ENCODE results near the gene TARDBP. TPM values are rescaled to one million over a fixed set of nuclear protein-coding genes. Genes with fewer than 3 reads are reported as not detected.

The TARDBP gene
- total and polyA plus RNA-seq, 9 of the 15 experiments (the other 6 are each of a cell fraction or from before 2014, with no cell fraction given), result 122 to 515 (median 243) TPM

DNA sequence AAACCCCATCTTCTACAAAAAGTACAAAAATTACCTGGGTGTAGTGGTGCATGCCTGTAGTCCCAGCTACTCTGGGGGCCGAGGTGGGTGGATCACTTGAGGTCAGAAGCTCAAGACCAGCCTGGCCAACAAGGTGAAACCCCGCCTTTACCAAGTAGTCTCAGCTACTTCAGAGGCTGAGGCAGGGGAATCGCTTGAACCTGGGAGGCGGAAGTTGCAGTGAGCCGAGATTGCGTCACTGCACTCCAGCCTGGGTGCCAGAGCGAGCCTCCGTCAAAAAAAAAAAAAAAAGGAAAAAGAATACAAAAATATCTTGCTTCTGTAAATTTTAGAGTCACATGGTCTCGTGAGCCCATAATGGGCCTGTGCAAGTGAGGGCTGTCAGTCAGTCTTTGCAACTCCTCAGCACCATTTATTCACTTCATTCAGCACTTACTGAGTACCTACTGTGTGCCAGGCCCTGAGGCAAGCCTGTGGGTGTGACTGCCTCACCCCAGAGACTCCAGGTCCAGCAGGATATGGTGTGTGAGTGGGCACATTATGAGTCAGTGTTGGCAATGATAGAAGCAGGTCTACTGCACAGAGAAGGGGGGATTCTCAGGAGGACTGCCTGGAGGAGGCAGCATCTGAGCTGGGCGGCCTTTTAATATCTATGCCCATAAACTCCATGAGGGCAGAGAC lies 46.8 kb upstream of the TARDBP start (continued):
- TF ChIP-seq, protein P1, sequence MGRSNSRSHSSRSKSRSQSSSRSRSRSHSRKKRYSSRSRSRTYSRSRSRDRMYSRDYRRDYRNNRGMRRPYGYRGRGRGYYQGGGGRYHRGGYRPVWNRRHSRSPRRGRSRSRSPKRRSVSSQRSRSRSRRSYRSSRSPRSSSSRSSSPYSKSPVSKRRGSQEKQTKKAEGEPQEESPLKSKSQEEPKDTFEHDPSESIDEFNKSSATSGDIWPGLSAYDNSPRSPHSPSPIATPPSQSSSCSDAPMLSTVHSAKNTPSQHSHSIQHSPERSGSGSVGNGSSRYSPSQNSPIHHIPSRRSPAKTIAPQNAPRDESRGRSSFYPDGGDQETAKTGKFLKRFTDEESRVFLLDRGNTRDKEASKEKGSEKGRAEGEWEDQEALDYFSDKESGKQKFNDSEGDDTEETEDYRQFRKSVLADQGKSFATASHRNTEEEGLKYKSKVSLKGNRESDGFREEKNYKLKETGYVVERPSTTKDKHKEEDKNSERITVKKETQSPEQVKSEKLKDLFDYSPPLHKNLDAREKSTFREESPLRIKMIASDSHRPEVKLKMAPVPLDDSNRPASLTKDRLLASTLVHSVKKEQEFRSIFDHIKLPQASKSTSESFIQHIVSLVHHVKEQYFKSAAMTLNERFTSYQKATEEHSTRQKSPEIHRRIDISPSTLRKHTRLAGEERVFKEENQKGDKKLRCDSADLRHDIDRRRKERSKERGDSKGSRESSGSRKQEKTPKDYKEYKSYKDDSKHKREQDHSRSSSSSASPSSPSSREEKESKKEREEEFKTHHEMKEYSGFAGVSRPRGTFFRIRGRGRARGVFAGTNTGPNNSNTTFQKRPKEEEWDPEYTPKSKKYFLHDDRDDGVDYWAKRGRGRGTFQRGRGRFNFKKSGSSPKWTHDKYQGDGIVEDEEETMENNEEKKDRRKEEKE (IDR thresholded peaks at IDR 0.05; ENCODE audit: borderline replicate concordance in 1 of 2, control insufficient read depth in 1 of 2, low read depth in 2 of 2, low read length in 1 of 2), result no peak
- peak; percentile 84 for TF ChIP-seq RBM25 (IDR thresholded peaks at IDR 0.05; ENCODE audit: low read depth, low read length, severe bottlenecking)
- no peak for TF ChIP-seq ZNF217 (CRISPR knock-in tag; IDR thresholded peaks at IDR 0.05)
- no peak for TF ChIP-seq PRMT5 (CRISPR knock-in tag; IDR thresholded peaks at IDR 0.05)
- no peak for TF ChIP-seq ZNF764 (CRISPR knock-in tag; IDR thresholded peaks at IDR 0.05; ENCODE audit: low read depth)
- TF ChIP-seq, protein P2, sequence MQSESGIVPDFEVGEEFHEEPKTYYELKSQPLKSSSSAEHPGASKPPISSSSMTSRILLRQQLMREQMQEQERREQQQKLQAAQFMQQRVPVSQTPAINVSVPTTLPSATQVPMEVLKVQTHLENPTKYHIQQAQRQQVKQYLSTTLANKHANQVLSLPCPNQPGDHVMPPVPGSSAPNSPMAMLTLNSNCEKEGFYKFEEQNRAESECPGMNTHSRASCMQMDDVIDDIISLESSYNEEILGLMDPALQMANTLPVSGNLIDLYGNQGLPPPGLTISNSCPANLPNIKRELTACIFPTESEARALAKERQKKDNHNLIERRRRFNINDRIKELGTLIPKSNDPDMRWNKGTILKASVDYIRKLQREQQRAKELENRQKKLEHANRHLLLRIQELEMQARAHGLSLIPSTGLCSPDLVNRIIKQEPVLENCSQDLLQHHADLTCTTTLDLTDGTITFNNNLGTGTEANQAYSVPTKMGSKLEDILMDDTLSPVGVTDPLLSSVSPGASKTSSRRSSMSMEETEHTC (IDR thresholded peaks at IDR 0.05), result no peak
- TF ChIP-seq, protein P3, sequence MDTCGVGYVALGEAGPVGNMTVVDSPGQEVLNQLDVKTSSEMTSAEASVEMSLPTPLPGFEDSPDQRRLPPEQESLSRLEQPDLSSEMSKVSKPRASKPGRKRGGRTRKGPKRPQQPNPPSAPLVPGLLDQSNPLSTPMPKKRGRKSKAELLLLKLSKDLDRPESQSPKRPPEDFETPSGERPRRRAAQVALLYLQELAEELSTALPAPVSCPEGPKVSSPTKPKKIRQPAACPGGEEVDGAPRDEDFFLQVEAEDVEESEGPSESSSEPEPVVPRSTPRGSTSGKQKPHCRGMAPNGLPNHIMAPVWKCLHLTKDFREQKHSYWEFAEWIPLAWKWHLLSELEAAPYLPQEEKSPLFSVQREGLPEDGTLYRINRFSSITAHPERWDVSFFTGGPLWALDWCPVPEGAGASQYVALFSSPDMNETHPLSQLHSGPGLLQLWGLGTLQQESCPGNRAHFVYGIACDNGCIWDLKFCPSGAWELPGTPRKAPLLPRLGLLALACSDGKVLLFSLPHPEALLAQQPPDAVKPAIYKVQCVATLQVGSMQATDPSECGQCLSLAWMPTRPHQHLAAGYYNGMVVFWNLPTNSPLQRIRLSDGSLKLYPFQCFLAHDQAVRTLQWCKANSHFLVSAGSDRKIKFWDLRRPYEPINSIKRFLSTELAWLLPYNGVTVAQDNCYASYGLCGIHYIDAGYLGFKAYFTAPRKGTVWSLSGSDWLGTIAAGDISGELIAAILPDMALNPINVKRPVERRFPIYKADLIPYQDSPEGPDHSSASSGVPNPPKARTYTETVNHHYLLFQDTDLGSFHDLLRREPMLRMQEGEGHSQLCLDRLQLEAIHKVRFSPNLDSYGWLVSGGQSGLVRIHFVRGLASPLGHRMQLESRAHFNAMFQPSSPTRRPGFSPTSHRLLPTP (IDR thresholded peaks at IDR 0.05; ENCODE audit: borderline replicate concordance, extremely low read depth, insufficient read length), result no peak
- TF ChIP-seq C11orf30 (IDR thresholded peaks at IDR 0.05; ENCODE audit: low read depth), result no peak
- TF ChIP-seq, protein P4, sequence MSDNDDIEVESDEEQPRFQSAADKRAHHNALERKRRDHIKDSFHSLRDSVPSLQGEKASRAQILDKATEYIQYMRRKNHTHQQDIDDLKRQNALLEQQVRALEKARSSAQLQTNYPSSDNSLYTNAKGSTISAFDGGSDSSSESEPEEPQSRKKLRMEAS (CRISPR knock-in tag; IDR thresholded peaks at IDR 0.05), result no peak
- no peak for TF ChIP-seq DMBX1 (CRISPR knock-in tag; IDR thresholded peaks at IDR 0.05; ENCODE audit: borderline replicate concordance)
- peak; percentile 96 for TF ChIP-seq ZFP36 (IDR thresholded peaks at IDR 0.05; ENCODE audit: low read depth, low read length, partially characterized antibody)
- TF ChIP-seq ELF1 (tag; IDR thresholded peaks at IDR 0.05), result peak; percentile 70
- TF ChIP-seq PHF20 (IDR thresholded peaks at IDR 0.05; ENCODE audit: partially characterized antibody), result no peak
- TF ChIP-seq E2F3 (CRISPR knock-in tag; IDR thresholded peaks at IDR 0.05), result no peak
- no peak for TF ChIP-seq ZNF668 (CRISPR knock-in tag; IDR thresholded peaks at IDR 0.05)
- TF ChIP-seq ATF7 (IDR thresholded peaks at IDR 0.05), result peak; percentile 90
- TF ChIP-seq ZNF436 (CRISPR knock-in tag; IDR thresholded peaks at IDR 0.05), result peak; percentile 83
- TF ChIP-seq, protein P5, sequence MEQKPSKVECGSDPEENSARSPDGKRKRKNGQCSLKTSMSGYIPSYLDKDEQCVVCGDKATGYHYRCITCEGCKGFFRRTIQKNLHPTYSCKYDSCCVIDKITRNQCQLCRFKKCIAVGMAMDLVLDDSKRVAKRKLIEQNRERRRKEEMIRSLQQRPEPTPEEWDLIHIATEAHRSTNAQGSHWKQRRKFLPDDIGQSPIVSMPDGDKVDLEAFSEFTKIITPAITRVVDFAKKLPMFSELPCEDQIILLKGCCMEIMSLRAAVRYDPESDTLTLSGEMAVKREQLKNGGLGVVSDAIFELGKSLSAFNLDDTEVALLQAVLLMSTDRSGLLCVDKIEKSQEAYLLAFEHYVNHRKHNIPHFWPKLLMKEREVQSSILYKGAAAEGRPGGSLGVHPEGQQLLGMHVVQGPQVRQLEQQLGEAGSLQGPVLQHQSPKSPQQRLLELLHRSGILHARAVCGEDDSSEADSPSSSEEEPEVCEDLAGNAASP (IDR thresholded peaks at IDR 0.05), result no peak
- no peak for TF ChIP-seq ZBTB17 (CRISPR knock-in tag; IDR thresholded peaks at IDR 0.05)

Measured in K562 (cell line).